Fibroblast of lung (primary cell): ENCODE data around the gene SLC22A5. TPM values are rescaled to one million over a fixed set of nuclear protein-coding genes. Genes with fewer than 3 reads are reported as not detected.

Source experiments
- DNase-seq, 2 donors: peaks; one replicate each; pipeline versions ENCODE4 v3.0.0 to v3.0.0-alpha.2; 2010; ENCODE audit warnings: low read depth in 2 of 2
- H2AFZ ChIP-seq: 2 replicates; pipeline ENCODE4 v1.5.1; 2012; ENCODE audit warnings: low read length, control low read depth, inconsistent platforms
- H3K27ac ChIP-seq: 2 replicates; pipeline ENCODE4 v1.5.1; 2011; ENCODE audit warnings: low read length, control low read depth; ENCODE audit not compliant: insufficient read depth
- H3K27me3 ChIP-seq: 2 replicates; pipeline ENCODE4 v1.5.1; 2011; ENCODE audit warnings: mild to moderate bottlenecking, low read length; ENCODE audit not compliant: control insufficient read depth, insufficient read depth
- H3K36me3 ChIP-seq: 2 replicates; pipeline ENCODE4 v1.5.1; 2011; ENCODE audit warnings: low read length; ENCODE audit not compliant: control insufficient read depth, insufficient read depth
- H3K4me1 ChIP-seq: 2 replicates; pipeline ENCODE4 v1.5.1; 2011; ENCODE audit warnings: low read length; ENCODE audit not compliant: control insufficient read depth, insufficient read depth; ENCODE audit errors: extremely low read depth
- H3K4me2 ChIP-seq: 2 replicates; pipeline ENCODE4 v1.5.1; 2011; ENCODE audit warnings: low read length, control low read depth; ENCODE audit not compliant: insufficient read depth; ENCODE audit errors: extremely low read depth
- H3K4me3 ChIP-seq, 4 experiments: fragments of 200-600 bp in 1 of 4; sonication (generic) in 1 of 4; replicated peaks in 1 of 4; 2 replicates each; pipeline ENCODE4 v1.5.1; 2011 to 2016; ENCODE audit warnings: low read length in 4 of 4, low read depth in 3 of 4, mild to moderate bottlenecking in 3 of 4, control low read depth in 2 of 4, inconsistent platforms in 1 of 4, mixed read lengths in 1 of 4; ENCODE audit not compliant: insufficient read depth in 1 of 4; ENCODE audit errors: control extremely low read depth in 1 of 4
- H3K79me2 ChIP-seq: 2 replicates; pipeline ENCODE4 v1.5.1; 2012; ENCODE audit warnings: mild to moderate bottlenecking, low read length, inconsistent platforms; ENCODE audit not compliant: control insufficient read depth, insufficient read depth
- H3K9ac ChIP-seq: 2 replicates; pipeline ENCODE4 v1.5.1; 2011; ENCODE audit warnings: mild to moderate bottlenecking, low read length, control low read depth; ENCODE audit not compliant: insufficient read depth
- H3K9me3 ChIP-seq: 2 replicates; pipeline ENCODE4 v1.5.1; 2012; ENCODE audit warnings: low read depth, low read length; ENCODE audit not compliant: control insufficient read depth, insufficient read depth
- H4K20me1 ChIP-seq: 2 replicates; pipeline ENCODE4 v1.5.1; 2011; ENCODE audit warnings: low read length; ENCODE audit not compliant: control insufficient read depth, insufficient read depth; ENCODE audit errors: extremely low read depth
- EZH2 ChIP-seq: IDR thresholded peaks from 2 replicates; pipeline ENCODE4 v1.5.1; 2012; ENCODE audit warnings: low read length, control low read depth, mild to moderate bottlenecking; ENCODE audit errors: missing control alignments
- polyA plus RNA-seq, 2 donors: library from polyadenylated mRNA; depleted of rRNA in 1 of 2; stranded (reverse) in 1 of 2; unstranded in 1 of 2; fragments of >200 nt; gene quantifications; 2 replicates each; pipeline ENCODE4 v1.2.1, GENCODE V29; 2011 to 2012; ENCODE audit warnings: missing spikeins in 1 of 2
- total RNA-seq: library from RNA; depleted of rRNA; stranded (reverse); fragments of >200 nt; gene quantifications from 2 replicates; pipeline ENCODE4 v1.2.1, GENCODE V29; 2014
- TF ChIP-seq, protein P1 (sequence below), 2 donors: IDR thresholded peaks in 1 of 2; conservative IDR thresholded peaks in 1 of 2; 1 replicate in 1 of 2; 2 replicates in 1 of 2; pipeline ENCODE4 v1.5.1; 2011 to 2012; ENCODE audit warnings: low read length in 2 of 2, control low read depth in 1 of 2, inconsistent platforms in 1 of 2, low read depth in 1 of 2, mild to moderate bottlenecking in 1 of 2

Gene SLC22A5
- total and polyA plus RNA-seq, 2 donors (not counting 1 experiment from before 2014, with no cell fraction given) = 3.4 to 8.8 TPM

- Histone ChIP-seq H3K27me3 (no peaks in the 10 kb centered on the region), H3K4me2 (no peak overlapping the region), H3K9ac (no peak overlapping the region), H3K4me1 (peaks cover 26% of the 10 kb centered on the region), H3K36me3 (no peaks in the 10 kb centered on the region), H3K4me3 (no peak overlapping the region), H2AFZ (no peak overlapping the region), H3K27ac (no peak overlapping the region), H4K20me1 (no peaks in the 10 kb centered on the region), H3K79me2 (no peaks in the 10 kb centered on the region), H3K9me3 (no peaks in the 10 kb centered on the region)
- no peak for DNase-seq
- no peak for TF ChIP-seq EZH2
- TF ChIP-seq, protein P1, sequence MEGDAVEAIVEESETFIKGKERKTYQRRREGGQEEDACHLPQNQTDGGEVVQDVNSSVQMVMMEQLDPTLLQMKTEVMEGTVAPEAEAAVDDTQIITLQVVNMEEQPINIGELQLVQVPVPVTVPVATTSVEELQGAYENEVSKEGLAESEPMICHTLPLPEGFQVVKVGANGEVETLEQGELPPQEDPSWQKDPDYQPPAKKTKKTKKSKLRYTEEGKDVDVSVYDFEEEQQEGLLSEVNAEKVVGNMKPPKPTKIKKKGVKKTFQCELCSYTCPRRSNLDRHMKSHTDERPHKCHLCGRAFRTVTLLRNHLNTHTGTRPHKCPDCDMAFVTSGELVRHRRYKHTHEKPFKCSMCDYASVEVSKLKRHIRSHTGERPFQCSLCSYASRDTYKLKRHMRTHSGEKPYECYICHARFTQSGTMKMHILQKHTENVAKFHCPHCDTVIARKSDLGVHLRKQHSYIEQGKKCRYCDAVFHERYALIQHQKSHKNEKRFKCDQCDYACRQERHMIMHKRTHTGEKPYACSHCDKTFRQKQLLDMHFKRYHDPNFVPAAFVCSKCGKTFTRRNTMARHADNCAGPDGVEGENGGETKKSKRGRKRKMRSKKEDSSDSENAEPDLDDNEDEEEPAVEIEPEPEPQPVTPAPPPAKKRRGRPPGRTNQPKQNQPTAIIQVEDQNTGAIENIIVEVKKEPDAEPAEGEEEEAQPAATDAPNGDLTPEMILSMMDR (conservative IDR thresholded peaks at IDR 0.05 in 1 of 2, IDR thresholded peaks at IDR 0.05 in 1 of 2; ENCODE audit: low read depth in 1 of 2, low read length in 2 of 2) = no peak
These were observed 22.9 kb downstream of the SLC22A5 start for GRCh38 chr5:132392411-132392810.

DNA sequence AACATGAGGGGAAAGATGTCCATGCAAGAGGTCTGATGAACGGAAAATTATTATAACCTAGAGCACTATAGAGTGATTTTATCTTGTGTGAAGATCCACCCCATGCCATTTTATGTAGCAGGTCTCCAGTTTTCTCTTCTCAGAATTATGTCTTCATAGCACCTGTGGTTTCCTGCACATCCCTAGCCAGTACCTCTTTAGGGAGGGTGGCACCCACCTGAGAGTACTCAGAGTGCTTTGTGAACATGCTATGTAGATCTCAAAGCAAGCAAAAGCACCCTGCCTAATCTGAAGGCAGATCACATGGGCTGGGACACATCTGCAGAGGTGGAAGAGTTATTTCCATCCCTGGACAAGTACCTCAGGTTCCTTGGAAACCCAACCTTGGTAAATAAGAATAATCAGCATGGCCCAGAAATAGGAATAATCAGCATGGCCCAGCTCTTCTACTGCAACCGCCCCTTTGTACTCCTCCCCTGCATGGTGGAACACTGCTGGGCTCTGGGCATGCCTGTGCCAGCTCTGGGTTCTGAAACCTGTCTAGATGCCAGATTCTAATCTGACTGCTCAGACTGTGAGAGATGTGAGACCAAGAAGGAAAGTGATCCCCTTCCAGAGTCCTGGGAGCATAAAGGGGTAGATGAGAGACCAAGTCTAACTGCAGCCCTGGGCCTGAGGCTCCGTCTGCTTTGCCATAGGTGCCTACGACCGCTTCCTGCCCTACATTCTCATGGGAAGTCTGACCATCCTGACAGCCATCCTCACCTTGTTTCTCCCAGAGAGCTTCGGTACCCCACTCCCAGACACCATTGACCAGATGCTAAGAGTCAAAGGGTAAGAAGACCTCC is 23.7 kb downstream of the SLC22A5 start:
- Histone ChIP-seq H2AFZ (no peak overlapping the region), H3K4me3 (no peak overlapping the region), H4K20me1 (no peaks in the 10 kb centered on the region), H3K4me1 (peaks cover 22% of the 10 kb centered on the region), H3K79me2 (no peaks in the 10 kb centered on the region), H3K9ac (no peak overlapping the region), H3K27me3 (no peaks in the 10 kb centered on the region), H3K36me3 (no peaks in the 10 kb centered on the region), H3K4me2 (no peak overlapping the region), H3K27ac (no peak overlapping the region), H3K9me3 (no peaks in the 10 kb centered on the region)
- TF ChIP-seq, protein P1 (conservative IDR thresholded peaks at IDR 0.05 in 1 of 2, IDR thresholded peaks at IDR 0.05 in 1 of 2; ENCODE audit: low read depth in 1 of 2, low read length in 2 of 2) = no peak
- TF ChIP-seq EZH2 = no peak
- no peak for DNase-seq

DNA sequence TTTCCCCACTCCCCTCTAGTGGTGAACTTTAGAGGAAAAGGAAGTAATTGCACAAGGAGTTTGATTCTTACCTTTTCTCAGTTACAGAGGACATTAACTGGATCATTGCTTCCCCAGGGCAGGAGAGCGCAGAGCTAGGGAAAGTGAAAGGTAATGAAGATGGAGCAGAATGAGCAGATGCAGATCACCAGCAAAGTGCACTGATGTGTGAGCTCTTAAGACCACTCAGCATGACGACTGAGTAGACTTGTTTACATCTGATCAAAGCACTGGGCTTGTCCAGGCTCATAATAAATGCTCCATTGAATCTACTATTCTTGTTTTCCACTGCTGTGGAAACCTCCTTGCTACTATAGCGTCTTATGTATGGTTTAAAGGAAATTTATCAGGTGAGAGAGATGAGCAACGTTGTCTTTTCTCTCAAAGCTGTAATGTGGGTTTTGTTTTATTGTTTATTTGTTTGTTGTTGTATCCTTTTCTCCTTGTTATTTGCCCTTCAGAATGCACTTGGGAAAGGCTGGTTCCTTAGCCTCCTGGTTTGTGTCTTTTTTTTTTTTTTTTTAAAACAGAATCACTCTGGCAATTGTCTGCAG is 25.3 kb downstream of the SLC22A5 start:
- no peak overlapping the region for H2AFZ ChIP-seq
- no peaks in the 10 kb centered on the region for H3K27me3 ChIP-seq
- no peak overlapping the region for H3K4me3 ChIP-seq
- H3K9me3 ChIP-seq = no peaks in the 10 kb centered on the region
- H3K9ac ChIP-seq = no peak overlapping the region
- no peaks in the 10 kb centered on the region for H4K20me1 ChIP-seq
- peaks cover 9% of the 10 kb centered on the region for H3K4me1 ChIP-seq
- H3K79me2 ChIP-seq = no peaks in the 10 kb centered on the region
- no peak overlapping the region for H3K4me2 ChIP-seq
- H3K36me3 ChIP-seq = no peaks in the 10 kb centered on the region
- no peak overlapping the region for H3K27ac ChIP-seq
- no peak for TF ChIP-seq EZH2
- TF ChIP-seq, protein P1 (conservative IDR thresholded peaks at IDR 0.05 in 1 of 2, IDR thresholded peaks at IDR 0.05 in 1 of 2; ENCODE audit: low read depth in 1 of 2, low read length in 2 of 2) = no peak
- DNase-seq = no peak
